ENCODE data around the gene COX14.
"Not testable (repeated sequence)": the region's sequence is repeated elsewhere in the genome, so short reads cannot be mapped to it uniquely, and the experiment has no call there.

The COX14 gene

GRCh38 chr12:50111693-50112455, at the start of gene COX14:
TSS of gene COX14 (plus strand) at chr12:50112236. CDS start at chr12:50120044, 7,808 bp downstream.
- peak; percentile 98 for DNase-seq

- DNase-seq, result no peak
These were observed 49.1 kb upstream of the COX14 start for GRCh38 chr12:50062728-50063460.

- no peak for DNase-seq
These were observed 46.2 kb upstream of the COX14 start for GRCh38 chr12:50065726-50066310.

- DNase-seq, result no peak
These were observed 45.6 kb upstream of the COX14 start for GRCh38 chr12:50066402-50066801.

- no peak for DNase-seq
These were observed 43.0 kb upstream of the COX14 start for GRCh38 chr12:50069069-50069468.

- no peak for DNase-seq
These were observed 42.5 kb upstream of the COX14 start for GRCh38 chr12:50069539-50069938.

- peak; percentile 80 for DNase-seq
These were observed 41.5 kb upstream of the COX14 start for GRCh38 chr12:50070314-50071060.

GRCh38 chr12:50072198-50072907, 39.7 kb upstream of the COX14 start:
- DNase-seq, result no peak

GRCh38 chr12:50073206-50073605, 38.8 kb upstream of the COX14 start:
- no peak for DNase-seq

- no peak for DNase-seq
These were observed 38.3 kb upstream of the COX14 start for GRCh38 chr12:50073712-50074111.

- peak; percentile 88 for DNase-seq
These were observed 36.9 kb upstream of the COX14 start for GRCh38 chr12:50074936-50075807.

GRCh38 chr12:50075808-50076170, 36.2 kb upstream of the COX14 start:
- no peak for DNase-seq

- no peak for DNase-seq
These were observed 34.9 kb upstream of the COX14 start for GRCh38 chr12:50077099-50077498.

GRCh38 chr12:50078281-50078680, 33.8 kb upstream of the COX14 start:
- no peak for DNase-seq

- no peak for DNase-seq
These were observed 32.3 kb upstream of the COX14 start for GRCh38 chr12:50079771-50080170.

GRCh38 chr12:50081096-50081808, 30.8 kb upstream of the COX14 start:
- no peak for DNase-seq

- DNase-seq, result no peak
These were observed 29.4 kb upstream of the COX14 start for GRCh38 chr12:50082644-50083043.

- DNase-seq, result no peak
These were observed 28.7 kb upstream of the COX14 start for GRCh38 chr12:50083301-50083700.

GRCh38 chr12:50084409-50084774, 27.6 kb upstream of the COX14 start:
- DNase-seq, result not testable (repeated sequence)

- DNase-seq, result peak; percentile 92
These were observed 27.0 kb upstream of the COX14 start, which contains the start of gene SMARCD1 for GRCh38 chr12:50084775-50085614. TSS of gene SMARCD1 (plus strand) at chr12:50085342. CDS start at chr12:50085370, 28 bp downstream.

All from stimulated activated CD4-positive, alpha-beta T cell treated with anti-CD3 and anti-CD28 coated beads, Interleukin-15, amount 100 ng/mL, for 24 hours (primary cell).